GM19035 (cell line): Measurements from ENCODE around the gene FDPS.
"Not testable (repeated sequence)": the region's sequence is repeated elsewhere in the genome, so short reads cannot be mapped to it uniquely, and the experiment has no call there.

Experiments
- ATAC-seq: cut with Tn5 transposase; IDR thresholded peaks from one replicate; pipeline ENCODE4 v1.9.1; 2021; ENCODE audit not compliant: unreplicated experiment

FDPS gene

DNA sequence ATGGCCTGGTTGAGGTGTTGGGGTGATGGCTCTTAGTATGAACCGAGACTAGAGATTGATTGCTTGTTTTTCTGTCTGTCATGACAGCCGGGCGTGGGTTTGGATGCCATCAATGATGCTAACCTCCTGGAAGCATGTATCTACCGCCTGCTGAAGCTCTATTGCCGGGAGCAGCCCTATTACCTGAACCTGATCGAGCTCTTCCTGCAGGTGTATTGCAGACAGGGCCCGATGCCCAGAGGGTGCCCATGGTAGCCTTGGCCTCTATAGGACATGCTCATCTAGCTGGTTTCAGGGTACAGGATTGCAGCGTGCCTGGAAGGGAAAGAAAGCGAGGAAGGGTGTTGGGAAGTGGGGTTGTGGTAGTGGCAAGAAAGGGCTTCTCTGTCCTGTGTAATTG is 9.4 kb downstream of the FDPS start:
- ATAC-seq, result no peak

GRCh38 chr1:155319536-155319935 is 10.9 kb downstream of the FDPS start:
- no peak for ATAC-seq

DNA sequence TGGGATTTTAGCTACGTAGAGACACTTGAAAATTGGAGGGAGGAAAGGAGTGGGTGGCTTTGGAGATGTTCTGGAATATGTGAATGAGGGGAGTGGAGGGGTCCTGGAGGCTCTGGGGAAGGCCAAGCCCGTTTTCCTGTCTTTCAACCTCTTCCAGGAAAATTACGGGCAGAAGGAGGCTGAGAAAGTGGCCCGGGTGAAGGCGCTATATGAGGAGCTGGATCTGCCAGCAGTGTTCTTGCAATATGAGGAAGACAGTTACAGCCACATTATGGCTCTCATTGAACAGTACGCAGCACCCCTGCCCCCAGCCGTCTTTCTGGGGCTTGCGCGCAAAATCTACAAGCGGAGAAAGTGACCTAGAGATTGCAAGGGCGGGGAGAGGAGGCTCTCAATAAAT is 11.6 kb downstream of the FDPS start:
- ATAC-seq, result no peak

- no peak for ATAC-seq
These were observed 12.3 kb downstream of the FDPS start, which contains the start of gene RUSC1 for GRCh38 chr1:155320661-155321617. Gene RUSC1 (plus strand): TSS chr1:155320894. CDS start chr1:155321774, 880 bp downstream.

DNA sequence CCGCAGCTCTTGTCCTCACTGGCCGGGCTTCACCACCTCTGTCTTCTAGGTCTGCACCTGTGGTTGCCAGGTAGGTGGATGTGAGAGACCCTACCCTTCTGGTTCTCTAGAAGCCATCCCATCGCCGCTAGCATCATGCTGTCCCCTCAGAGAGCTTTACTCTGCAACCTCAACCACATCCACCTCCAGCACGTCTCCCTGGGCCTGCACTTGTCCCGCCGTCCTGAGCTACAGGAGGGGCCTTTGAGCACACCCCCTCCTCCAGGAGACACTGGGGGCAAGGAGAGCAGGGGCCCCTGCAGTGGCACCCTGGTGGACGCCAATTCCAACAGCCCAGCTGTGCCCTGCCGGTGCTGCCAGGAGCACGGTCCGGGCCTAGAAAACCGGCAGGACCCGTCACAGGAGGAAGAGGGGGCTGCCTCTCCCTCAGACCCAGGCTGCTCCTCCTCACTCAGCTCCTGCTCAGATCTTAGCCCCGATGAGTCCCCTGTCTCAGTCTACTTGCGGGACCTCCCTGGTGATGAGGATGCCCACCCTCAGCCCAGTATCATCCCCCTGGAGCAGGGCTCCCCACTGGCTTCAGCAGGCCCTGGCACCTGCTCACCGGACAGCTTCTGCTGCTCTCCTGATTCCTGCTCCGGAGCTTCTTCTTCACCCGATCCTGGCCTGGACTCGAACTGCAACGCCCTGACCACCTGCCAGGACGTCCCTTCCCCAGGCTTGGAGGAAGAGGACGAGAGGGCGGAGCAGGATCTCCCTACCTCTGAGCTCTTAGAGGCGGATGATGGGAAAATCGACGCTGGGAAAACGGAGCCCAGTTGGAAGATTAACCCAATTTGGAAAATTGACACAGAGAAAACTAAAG is 13.2 kb downstream of the FDPS start:
- no peak for ATAC-seq

GRCh38 chr1:155322571-155322952 is 13.9 kb downstream of the FDPS start:
- ATAC-seq, result no peak

GRCh38 chr1:155322953-155323728 is 14.5 kb downstream of the FDPS start:
- ATAC-seq, result peak; percentile 47

- ATAC-seq, result peak; percentile 52
These were observed 15.0 kb downstream of the FDPS start for GRCh38 chr1:155323729-155324036.

- peak; percentile 63 for ATAC-seq
These were observed 15.5 kb downstream of the FDPS start for GRCh38 chr1:155324037-155324716.

DNA sequence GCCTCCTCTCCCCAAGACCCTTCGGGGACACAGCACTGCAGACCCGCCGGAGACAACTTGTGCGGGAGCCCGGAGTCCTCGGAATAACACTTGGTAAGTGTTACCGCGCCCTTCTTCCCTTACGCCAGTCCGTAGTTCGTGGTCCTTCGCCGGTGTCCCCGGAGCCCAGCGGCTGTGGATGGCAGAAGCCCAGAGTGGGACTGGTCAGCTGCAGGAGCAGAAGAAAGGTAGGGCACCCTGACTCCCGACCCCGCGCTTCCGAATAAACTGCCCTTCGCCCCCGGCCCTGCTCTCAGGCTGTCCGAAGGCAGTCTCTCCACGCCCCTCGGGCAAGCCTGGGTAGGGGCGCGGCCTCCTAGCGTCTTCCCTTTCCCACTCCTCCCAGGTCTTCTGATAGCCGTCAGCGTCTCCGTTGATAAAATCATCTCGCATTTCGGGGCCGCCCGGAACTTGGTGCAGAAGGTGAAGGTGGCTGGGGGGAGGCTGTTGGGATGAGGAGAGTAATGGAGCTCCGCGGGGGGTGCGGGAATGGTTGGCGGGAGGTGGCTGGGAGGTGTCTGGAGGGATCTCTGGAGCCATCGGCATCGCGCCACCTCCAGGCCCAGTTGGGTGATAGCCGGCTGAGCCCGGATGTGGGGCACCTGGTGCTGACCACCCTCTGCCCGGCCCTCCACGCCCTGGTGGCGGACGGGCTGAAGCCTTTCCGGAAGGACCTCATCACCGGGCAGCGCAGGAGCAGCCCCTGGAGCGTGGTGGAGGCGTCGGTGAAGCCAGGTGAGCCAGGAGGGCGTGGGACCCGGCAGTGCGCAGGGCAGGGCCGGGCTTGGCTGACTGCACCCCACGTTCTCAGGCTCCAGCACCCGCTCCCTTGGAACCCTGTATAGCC is 16.3 kb downstream of the FDPS start:
- ATAC-seq, result no peak

GRCh38 chr1:155325603-155325893 is 16.9 kb downstream of the FDPS start:
- ATAC-seq, result no peak

GRCh38 chr1:155326020-155326526 is 17.4 kb downstream of the FDPS start:
- ATAC-seq, result no peak

GRCh38 chr1:155326631-155327037 is 18.0 kb downstream of the FDPS start:
- ATAC-seq, result no peak

DNA sequence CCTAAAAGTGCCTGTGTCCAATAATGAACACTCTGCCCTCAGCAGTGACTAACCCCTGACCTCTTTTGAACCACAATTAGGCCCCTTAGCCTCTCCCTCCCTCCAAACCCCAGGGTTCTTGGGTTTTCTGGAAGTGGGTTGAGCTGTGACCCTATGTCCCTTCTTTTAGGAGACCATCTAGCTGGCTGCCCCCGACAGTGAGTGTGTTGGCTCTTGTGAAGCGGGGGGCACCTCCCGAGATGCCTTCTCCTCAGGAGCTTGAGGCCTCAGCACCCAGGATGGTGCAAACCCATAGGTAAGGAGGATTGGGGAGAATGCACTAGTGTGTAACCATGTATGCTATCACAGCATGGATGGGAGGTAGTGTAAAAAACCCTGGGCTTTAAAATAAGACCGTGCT is 19.3 kb downstream of the FDPS start:
- no peak for ATAC-seq

DNA sequence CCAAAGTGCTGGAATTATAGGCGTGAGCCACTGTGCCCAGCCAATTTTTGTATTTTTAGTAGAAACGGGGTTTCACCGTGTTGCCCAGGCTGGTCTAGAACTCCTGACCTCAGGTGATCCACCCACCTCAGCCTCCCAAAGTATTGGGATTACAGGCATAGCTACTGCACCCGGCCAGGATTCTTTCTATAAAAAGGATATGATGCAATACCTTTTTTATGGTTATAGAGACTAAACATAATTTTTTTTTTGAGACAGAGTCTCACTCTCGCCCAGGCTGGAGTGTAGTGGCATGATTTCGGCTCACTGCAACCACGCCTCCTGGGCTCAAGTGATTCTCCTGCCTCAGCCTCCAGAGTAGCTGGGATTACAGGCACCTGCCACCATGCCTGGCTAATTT is 20.2 kb downstream of the FDPS start:
- not testable (repeated sequence) for ATAC-seq

DNA sequence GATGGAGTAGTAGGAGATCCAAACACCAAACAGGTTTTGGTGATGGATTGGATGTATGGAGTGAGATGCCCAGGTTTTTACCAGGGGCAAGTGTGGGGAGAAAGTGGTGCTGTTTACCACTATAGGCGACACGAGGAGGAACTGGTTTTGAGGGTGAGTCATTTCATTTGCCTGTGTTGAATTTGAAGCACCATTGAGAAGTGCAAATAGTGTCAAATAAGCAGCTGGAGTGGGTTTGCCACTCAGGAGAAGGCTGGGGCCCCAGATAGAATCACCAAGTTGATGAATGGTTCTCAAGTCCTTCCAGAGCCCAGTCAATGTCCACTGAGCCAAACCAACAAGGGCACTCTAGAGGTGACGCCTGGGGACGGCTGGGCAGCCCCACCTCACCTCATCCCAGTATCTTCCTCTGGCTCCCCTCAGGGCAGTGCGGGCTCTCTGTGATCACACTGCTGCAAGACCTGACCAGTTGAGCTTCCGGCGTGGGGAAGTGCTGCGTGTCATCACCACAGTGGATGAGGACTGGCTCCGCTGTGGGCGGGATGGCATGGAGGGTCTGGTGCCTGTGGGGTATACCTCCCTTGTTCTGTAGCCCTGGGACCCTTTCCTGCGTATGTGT is 21.4 kb downstream of the FDPS start:
- ATAC-seq, result no peak

GRCh38 chr1:155334962-155335361 is 26.3 kb downstream of the FDPS start:
- ATAC-seq, result no peak

- ATAC-seq, result no peak
These were observed 30.9 kb downstream of the FDPS start for GRCh38 chr1:155339515-155340097.

- ATAC-seq, result no peak
These were observed 34.2 kb downstream of the FDPS start for GRCh38 chr1:155342842-155343241.
